SU-DHL-6 (cell line): ENCODE results near the gene SMIM9.

Source experiments
- H2AFZ ChIP-seq: fragments of 200-600 bp; sonication (generic); 2 replicates; pipeline ENCODE4 v1.6.1; 2014; ENCODE audit warnings: low read depth, mild to moderate bottlenecking, moderate library complexity, mixed read lengths, antibody characterized with exemption, low read length; ENCODE audit not compliant: severe bottlenecking
- H3F3A ChIP-seq: fragments of 200-600 bp; shearing (Covaris generic); 2 replicates; pipeline ENCODE4 v1.6.0; 2016; ENCODE audit warnings: antibody characterized with exemption, mild to moderate bottlenecking; ENCODE audit not compliant: insufficient read depth
- H3K27ac ChIP-seq: fragments of 200-600 bp; sonication (generic); 2 replicates; pipeline ENCODE4 v1.5.1; 2016; ENCODE audit warnings: low read depth, mild to moderate bottlenecking, low read length, moderate library complexity, mixed read lengths
- H3K27me3 ChIP-seq: fragments of 200-600 bp; sonication (generic), shearing (Covaris generic); 2 replicates; pipeline ENCODE4 v1.6.0; 2014; ENCODE audit warnings: mild to moderate bottlenecking, low read length
- H3K36me3 ChIP-seq: fragments of 200-600 bp; sonication (generic); 2 replicates; pipeline ENCODE4 v1.6.1; 2014; ENCODE audit warnings: mild to moderate bottlenecking, low read length, mixed read lengths
- H3K4me2 ChIP-seq: fragments of 300-600, 200-600 bp; shearing (Covaris generic), sonication (generic); 2 replicates; pipeline ENCODE4 v1.6.0; 2014; ENCODE audit warnings: low read length, low read depth, mild to moderate bottlenecking; ENCODE audit not compliant: poor library complexity, severe bottlenecking
- H3K4me3 ChIP-seq: fragments of 200-600 bp; sonication (generic); 2 replicates; pipeline ENCODE4 v1.5.1; 2014; ENCODE audit warnings: antibody characterized with exemption, low read length, mild to moderate bottlenecking, mixed read lengths; ENCODE audit not compliant: insufficient read depth, poor library complexity, severe bottlenecking
- H3K79me2 ChIP-seq: fragments of 200-600 bp; sonication (generic); 2 replicates; pipeline ENCODE4 v1.6.1; 2014; ENCODE audit warnings: mild to moderate bottlenecking, low read length, moderate library complexity; ENCODE audit not compliant: insufficient read depth
- H3K9ac ChIP-seq: fragments of 200-600 bp; sonication (generic); 2 replicates; pipeline ENCODE4 v1.7.0; 2014; ENCODE audit warnings: mild to moderate bottlenecking, low read length
- H3K9me2 ChIP-seq: fragments of 200-600 bp; sonication (generic); replicated peaks from 2 replicates; pipeline ENCODE4 v1.6.1; 2014; ENCODE audit warnings: low read length; ENCODE audit not compliant: insufficient read depth
- H3K9me3 ChIP-seq: fragments of 200-600 bp; sonication (generic); 2 replicates; pipeline ENCODE4 v1.6.1; 2014; ENCODE audit warnings: low read length, mixed read lengths; ENCODE audit not compliant: insufficient read depth
- H4K20me1 ChIP-seq: fragments of 200-600 bp; sonication (generic); 2 replicates; pipeline ENCODE4 v1.6.1; 2014; ENCODE audit warnings: low read depth, mild to moderate bottlenecking, antibody characterized with exemption, low read length, moderate library complexity, mixed read lengths
- EZH2phosphoT487 ChIP-seq: fragments of 200-600 bp; sonication (generic), shearing (Covaris generic); conservative IDR thresholded peaks from 2 replicates; pipeline ENCODE4 v1.6.1; 2018; ENCODE audit warnings: mild to moderate bottlenecking, antibody characterized with exemption, low read length, moderate library complexity, mixed read lengths
- TF ChIP-seq, protein P1 (sequence below): fragments of 200-600 bp; sonication (generic); IDR thresholded peaks from one replicate; pipeline ENCODE4 v1.5.1; 2017; ENCODE audit warnings: antibody characterized with exemption, mild to moderate bottlenecking, low read length, moderate library complexity; ENCODE audit not compliant: insufficient read depth, poor library complexity, severe bottlenecking

SMIM9 gene

DNA sequence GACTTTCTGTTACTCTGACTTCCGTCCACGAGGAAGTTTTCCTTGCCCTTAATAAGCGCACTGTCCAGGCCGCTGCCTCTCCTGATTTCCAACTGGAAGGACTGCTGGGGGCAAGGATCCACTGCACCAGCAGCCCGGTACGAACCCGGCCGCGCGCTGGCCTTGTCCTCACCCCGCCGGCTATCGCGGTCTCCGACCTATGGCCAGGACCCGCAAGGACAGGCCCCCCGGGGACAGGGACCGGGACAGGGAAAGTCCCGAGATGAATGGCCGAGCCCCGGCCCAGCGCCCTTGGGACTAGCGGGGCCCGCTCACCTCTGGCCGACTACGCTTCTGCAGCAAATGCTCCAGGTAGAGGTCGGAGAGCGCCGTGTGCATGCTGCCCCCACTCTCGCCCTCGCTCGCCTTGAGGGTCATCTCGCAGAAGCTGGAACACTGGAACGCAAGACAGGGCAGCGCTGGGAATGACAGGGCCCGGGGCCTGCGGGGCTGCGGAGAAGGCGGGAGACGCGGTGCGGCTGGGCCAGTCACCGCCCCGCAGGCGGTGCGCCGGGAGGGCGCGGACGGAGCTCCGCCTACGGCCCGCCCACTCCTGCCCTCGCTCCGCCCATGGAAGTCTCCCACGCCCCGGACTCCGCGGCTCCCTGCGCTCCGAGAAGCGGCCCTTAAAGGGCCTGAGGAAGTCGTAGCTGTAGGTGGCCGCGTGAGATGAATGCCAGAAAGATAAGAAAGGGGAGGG lies 29.3 kb downstream of the SMIM9 start, which contains the start of gene MPP1:
Gene MPP1, minus strand, starts transcription at position 529 of the 739 bp plus-strand sequence. Its CDS starts 112 bp downstream, at position 417.
- Histone ChIP-seq H3K4me2 (peak within 1 kb of the TSS; percentile 56), H3K79me2 (no peaks in the 10 kb centered on the region), H3K9me2 (no peaks in the 10 kb centered on the region), H3K27ac (no peak within 1 kb of the TSS), H3K9ac (peak within 1 kb of the TSS; percentile 37), H3K9me3 (no peaks in the 10 kb centered on the region), H3K36me3 (no peaks in the 10 kb centered on the region), H4K20me1 (no peaks in the 10 kb centered on the region), H2AFZ (peak within 1 kb of the TSS; percentile 74), H3K4me3 (peak within 1 kb of the TSS; percentile 43), H3K27me3 (no peaks in the 10 kb centered on the region), H3F3A (no peaks in the 10 kb centered on the region)
- TF ChIP-seq, protein P1, sequence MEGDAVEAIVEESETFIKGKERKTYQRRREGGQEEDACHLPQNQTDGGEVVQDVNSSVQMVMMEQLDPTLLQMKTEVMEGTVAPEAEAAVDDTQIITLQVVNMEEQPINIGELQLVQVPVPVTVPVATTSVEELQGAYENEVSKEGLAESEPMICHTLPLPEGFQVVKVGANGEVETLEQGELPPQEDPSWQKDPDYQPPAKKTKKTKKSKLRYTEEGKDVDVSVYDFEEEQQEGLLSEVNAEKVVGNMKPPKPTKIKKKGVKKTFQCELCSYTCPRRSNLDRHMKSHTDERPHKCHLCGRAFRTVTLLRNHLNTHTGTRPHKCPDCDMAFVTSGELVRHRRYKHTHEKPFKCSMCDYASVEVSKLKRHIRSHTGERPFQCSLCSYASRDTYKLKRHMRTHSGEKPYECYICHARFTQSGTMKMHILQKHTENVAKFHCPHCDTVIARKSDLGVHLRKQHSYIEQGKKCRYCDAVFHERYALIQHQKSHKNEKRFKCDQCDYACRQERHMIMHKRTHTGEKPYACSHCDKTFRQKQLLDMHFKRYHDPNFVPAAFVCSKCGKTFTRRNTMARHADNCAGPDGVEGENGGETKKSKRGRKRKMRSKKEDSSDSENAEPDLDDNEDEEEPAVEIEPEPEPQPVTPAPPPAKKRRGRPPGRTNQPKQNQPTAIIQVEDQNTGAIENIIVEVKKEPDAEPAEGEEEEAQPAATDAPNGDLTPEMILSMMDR, result no peak
- no peak for TF ChIP-seq EZH2phosphoT487

DNA sequence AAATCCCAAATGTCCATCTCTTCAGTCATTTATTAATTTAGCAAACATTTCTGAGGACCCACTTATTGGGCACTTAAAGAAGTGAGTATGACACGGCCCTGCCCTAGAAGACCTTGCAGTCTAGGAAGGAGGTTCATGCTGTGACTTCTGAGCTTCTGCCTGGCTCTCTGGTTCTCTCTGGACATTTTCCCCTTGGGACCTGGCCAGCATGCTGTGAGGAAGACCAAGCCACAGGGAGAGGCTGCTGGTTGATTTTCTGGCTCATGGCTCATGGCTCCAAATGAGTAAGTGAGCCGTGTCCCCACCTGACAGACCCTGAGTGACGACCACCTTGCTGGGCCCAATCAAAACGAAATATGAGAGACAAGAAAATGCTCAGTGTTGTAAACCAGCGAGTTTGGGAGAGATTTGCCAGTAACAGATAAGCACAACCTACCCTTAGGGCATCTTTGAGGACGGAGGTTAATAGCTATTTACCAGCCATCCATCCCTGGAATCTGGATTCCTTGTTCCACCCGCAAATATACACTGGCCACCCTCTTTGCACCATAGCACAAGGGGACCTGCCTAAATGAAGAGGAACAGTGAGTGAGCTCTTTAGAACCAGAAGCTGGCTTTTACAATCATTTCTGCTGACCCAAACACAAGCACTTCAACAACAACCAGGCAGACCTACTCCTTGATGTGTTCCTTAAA lies 30.1 kb downstream of the SMIM9 start:
- no peak overlapping the region for H2AFZ ChIP-seq
- TF ChIP-seq EZH2phosphoT487, result no peak
- TF ChIP-seq, protein P1, result no peak
- H4K20me1 ChIP-seq, result no peaks in the 10 kb centered on the region
- H3K9me3 ChIP-seq, result no peaks in the 10 kb centered on the region
- no peak overlapping the region for H3K4me3 ChIP-seq
- no peaks in the 10 kb centered on the region for H3F3A ChIP-seq
- H3K36me3 ChIP-seq, result no peaks in the 10 kb centered on the region
- H3K27me3 ChIP-seq, result no peaks in the 10 kb centered on the region
- peak overlapping the region; percentile 56 for H3K4me2 ChIP-seq
- H3K27ac ChIP-seq, result no peak overlapping the region
- no peaks in the 10 kb centered on the region for H3K9me2 ChIP-seq
- no peaks in the 10 kb centered on the region for H3K79me2 ChIP-seq
- H3K9ac ChIP-seq, result peak overlapping the region; percentile 37; the same call in 1 of the 2 replicates

DNA sequence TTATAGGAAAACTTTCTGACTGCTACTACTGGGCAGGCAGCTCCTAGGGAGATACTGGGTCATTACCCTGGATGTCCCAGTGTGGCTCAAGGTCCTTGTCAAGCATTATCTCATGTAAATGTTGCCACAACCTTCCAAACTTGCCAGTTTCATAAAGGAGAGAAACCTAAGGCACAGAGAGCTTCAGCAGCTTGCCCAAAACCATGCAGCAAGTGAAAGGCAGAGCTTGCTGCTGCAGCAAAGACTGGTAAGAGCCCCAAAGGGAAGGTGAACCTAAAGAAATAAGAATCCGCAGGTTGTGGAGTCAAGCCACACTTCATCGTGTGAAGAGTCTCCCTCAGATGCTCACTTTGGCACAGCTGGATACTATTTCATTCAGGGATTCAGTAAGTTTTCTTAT lies 31.5 kb downstream of the SMIM9 start:
- Histone ChIP-seq H3K36me3 (no peaks in the 10 kb centered on the region), H2AFZ (no peak overlapping the region), H4K20me1 (no peaks in the 10 kb centered on the region), H3K4me2 (no peak overlapping the region), H3K27ac (no peak overlapping the region), H3K9me3 (no peaks in the 10 kb centered on the region), H3K4me3 (no peak overlapping the region), H3F3A (no peaks in the 10 kb centered on the region), H3K9ac (no peak overlapping the region), H3K27me3 (no peaks in the 10 kb centered on the region), H3K79me2 (no peaks in the 10 kb centered on the region), H3K9me2 (no peaks in the 10 kb centered on the region)
- no peak for TF ChIP-seq EZH2phosphoT487
- TF ChIP-seq, protein P1, result no peak
